GM23338 (cell line): ENCODE measurements around the gene DECR2. TPM values are rescaled to one million over a fixed set of nuclear protein-coding genes. Genes with fewer than 3 reads are reported as not detected.

Source experiments
- ATAC-seq: fragments of 200-7000 bp; cut with Tn5 transposase; 3 replicates; pipeline ENCODE4 v1.9.1; 2020
- DNase-seq: peaks from one replicate; pipeline ENCODE4 v3.0.0-alpha.2; 2015; ENCODE audit warnings: low spot score
- H2AFZ ChIP-seq: fragments of 200-600 bp; sonication (generic); 2 replicates; pipeline ENCODE4 v1.8.0; 2016; ENCODE audit warnings: antibody characterized with exemption, mild to moderate bottlenecking, moderate library complexity
- H3F3A ChIP-seq: fragments of 200-600 bp; sonication (generic); replicated peaks from 2 replicates; pipeline ENCODE4 v1.8.0; 2017; ENCODE audit warnings: antibody characterized with exemption, mixed run types, low read depth
- H3K27ac ChIP-seq: fragments of 200-600 bp; sonication (generic); 2 replicates; pipeline ENCODE4 v1.6.1; 2016; ENCODE audit warnings: low read depth
- H3K27me3 ChIP-seq: fragments of 200-600 bp; sonication (generic); 2 replicates; pipeline ENCODE4 v1.8.0; 2016; ENCODE audit warnings: mild to moderate bottlenecking, mixed run types, moderate library complexity; ENCODE audit not compliant: insufficient read depth
- H3K36me3 ChIP-seq: fragments of 200-600 bp; sonication (generic); 2 replicates; pipeline ENCODE4 v1.8.0; 2016; ENCODE audit warnings: mild to moderate bottlenecking; ENCODE audit not compliant: insufficient read depth
- H3K4me1 ChIP-seq: fragments of 200-600 bp; sonication (generic); 2 replicates; pipeline ENCODE4 v1.8.0; 2016; ENCODE audit warnings: mild to moderate bottlenecking, moderate library complexity; ENCODE audit not compliant: insufficient read depth
- H3K4me2 ChIP-seq: fragments of 200-600 bp; sonication (generic); 2 replicates; pipeline ENCODE4 v1.7.1; 2017; ENCODE audit warnings: mixed run types
- H3K4me3 ChIP-seq: fragments of 200-600 bp; sonication (generic); 2 replicates; pipeline ENCODE4 v1.6.1; 2016; ENCODE audit warnings: mixed run types
- H3K79me2 ChIP-seq: fragments of 200-600 bp; sonication (generic); replicated peaks from 2 replicates; pipeline ENCODE4 v1.8.0; 2017; ENCODE audit warnings: mild to moderate bottlenecking; ENCODE audit not compliant: insufficient read depth
- H3K9me2 ChIP-seq: fragments of 200-600 bp; sonication (generic); 2 replicates; pipeline ENCODE4 v1.8.0; 2017; ENCODE audit not compliant: insufficient read depth
- H4K20me1 ChIP-seq: fragments of 200-600 bp; sonication (generic); replicated peaks from 2 replicates; pipeline ENCODE4 v1.8.0; 2017; ENCODE audit warnings: mild to moderate bottlenecking; ENCODE audit not compliant: insufficient read depth
- H3K27ac Mint-ChIP-seq: 2 replicates; pipeline ENCODE4 v1.8.0; 2020; ENCODE audit warnings: inconsistent platforms, mild to moderate bottlenecking, moderate library complexity, mixed read lengths
- H3K27me3 Mint-ChIP-seq: 3 replicates; pipeline ENCODE4 v1.8.0; 2022; ENCODE audit warnings: low read depth, mild to moderate bottlenecking, moderate library complexity, mixed read lengths, inconsistent platforms; ENCODE audit not compliant: insufficient read depth, poor library complexity
- H3K36me3 Mint-ChIP-seq: 3 replicates; pipeline ENCODE4 v1.8.0; 2021; ENCODE audit warnings: low read depth, mild to moderate bottlenecking, inconsistent platforms, moderate library complexity, mixed read lengths
- H3K4me1 Mint-ChIP-seq: 3 replicates; pipeline ENCODE4 v1.8.0; 2020; ENCODE audit warnings: mild to moderate bottlenecking, inconsistent platforms, mixed read lengths
- H3K4me3 Mint-ChIP-seq: 3 replicates; pipeline ENCODE4 v1.8.0; 2021; ENCODE audit warnings: moderate library complexity, mild to moderate bottlenecking, inconsistent platforms, mixed read lengths
- H3K9me3 Mint-ChIP-seq: 3 replicates; pipeline ENCODE4 v1.8.0; 2020; ENCODE audit warnings: moderate library complexity, mild to moderate bottlenecking, inconsistent platforms, mixed read lengths
- CREB1 ChIP-seq: fragments of 250-450 bp; sonication (Bioruptor Pico); IDR thresholded peaks from 2 replicates; pipeline ENCODE4 v1.5.0; 2020; ENCODE audit warnings: low read depth, mild to moderate bottlenecking, moderate library complexity
- CTCF ChIP-seq, 2 experiments: fragments of 200-600 bp in 1 of 2; sonication (generic) in 1 of 2; conservative IDR thresholded peaks; 2 replicates each; pipeline versions ENCODE4 v1.5.1 to v1.6.1; 2016 to 2017; ENCODE audit warnings: antibody characterized with exemption in 2 of 2, low read depth in 2 of 2, mild to moderate bottlenecking in 2 of 2, moderate library complexity in 1 of 2
- EZH2 ChIP-seq: fragments of 200-600 bp; sonication (generic); IDR thresholded peaks from one replicate; pipeline ENCODE4 v1.8.0; 2017; ENCODE audit warnings: antibody characterized with exemption, mild to moderate bottlenecking, low read depth; ENCODE audit not compliant: unreplicated experiment
- EZH2phosphoT487 ChIP-seq: fragments of 200-600 bp; sonication (generic); IDR thresholded peaks from one replicate; pipeline ENCODE4 v1.8.1; 2018; ENCODE audit warnings: antibody characterized with exemption; ENCODE audit not compliant: unreplicated experiment
- JUNB ChIP-seq: IDR thresholded peaks from one replicate; pipeline ENCODE4 v1.6.1; 2016; ENCODE audit warnings: antibody characterized with exemption; ENCODE audit not compliant: unreplicated experiment
- NANOG ChIP-seq: IDR thresholded peaks from 2 replicates; pipeline ENCODE4 v1.6.1; 2016; ENCODE audit warnings: antibody characterized with exemption, borderline replicate concordance
- POLR2AphosphoS5 ChIP-seq: IDR thresholded peaks from 2 replicates; pipeline ENCODE4 v1.6.1; 2016; ENCODE audit warnings: antibody characterized with exemption, low read depth
- STAT1 ChIP-seq: IDR thresholded peaks from one replicate; pipeline ENCODE4 v1.6.1; 2016; ENCODE audit warnings: antibody characterized with exemption; ENCODE audit not compliant: unreplicated experiment
- ZNF114 ChIP-seq: fragments of 250-450 bp; sonication (Bioruptor Pico); IDR thresholded peaks from 2 replicates; pipeline ENCODE4 v1.5.0; 2020; ENCODE audit warnings: mild to moderate bottlenecking, moderate library complexity
- ZNF331 ChIP-seq: fragments of 250-450 bp; sonication (Bioruptor Pico); IDR thresholded peaks from 2 replicates; pipeline ENCODE4 v1.5.0; 2020; ENCODE audit warnings: low read depth, mild to moderate bottlenecking, moderate library complexity
- ZNF462 ChIP-seq: fragments of 250-450 bp; sonication (Bioruptor Pico); IDR thresholded peaks from 2 replicates; pipeline ENCODE4 v1.5.0; 2020; ENCODE audit warnings: mild to moderate bottlenecking, moderate library complexity
- polyA plus RNA-seq: library from polyadenylated mRNA; unstranded; fragments of >200 nt; fragmentation: Nextera tagmentation; extraction: Ambion mirVana; gene quantifications from 2 replicates; pipeline ENCODE4 v1.2.1, GENCODE V29; 2016
- total RNA-seq: library from RNA; depleted of rRNA; stranded (reverse); fragments of >200 nt; shearing (Covaris generic); gene quantifications from 2 replicates; pipeline ENCODE4 v1.2.3, GENCODE V29; 2014
- TF ChIP-seq, protein P1 (sequence below): IDR thresholded peaks from 2 replicates; pipeline ENCODE4 v1.6.1; 2016; ENCODE audit warnings: antibody characterized with exemption
- TF ChIP-seq, protein P2 (sequence below): IDR thresholded peaks from one replicate; pipeline ENCODE4 v1.6.1; 2018; ENCODE audit warnings: antibody characterized with exemption; ENCODE audit not compliant: unreplicated experiment

The DECR2 gene
- total and polyA plus RNA-seq, 2 experiments from 2014 or later = 20.3 to 26.9 TPM

- peaks cover 4% of the 10 kb centered on the region for H3F3A ChIP-seq
- Mint-ChIP-seq H3K4me3 (peak overlapping the region; percentile 73), H3K27me3 (peaks cover 18% of the 10 kb centered on the region), H3K36me3 (peaks cover 20% of the 10 kb centered on the region), H3K4me1 (peaks cover 12% of the 10 kb centered on the region; the same call in 1 of the 3 replicates), H3K9me3 (no peaks in the 10 kb centered on the region), H3K27ac (no peak overlapping the region)
- H3K27ac ChIP-seq = no peak overlapping the region
- peak overlapping the region; percentile 53 for H3K4me3 ChIP-seq
- H3K9me2 ChIP-seq = no peaks in the 10 kb centered on the region
- H3K79me2 ChIP-seq = no peaks in the 10 kb centered on the region; the same call in 1 of the 2 replicates
- H2AFZ ChIP-seq = no peak overlapping the region
- H4K20me1 ChIP-seq = no peaks in the 10 kb centered on the region; the same call in none of the 2 replicates
- peaks cover 4% of the 10 kb centered on the region; the same call in 1 of the 2 replicates for H3K36me3 ChIP-seq
- peak overlapping the region; percentile 84 for H3K4me2 ChIP-seq
- TF ChIP-seq ZNF114 (CRISPR knock-in tag) = no peak
- TF ChIP-seq POLR2AphosphoS5 = no peak
- TF ChIP-seq, protein P1, sequence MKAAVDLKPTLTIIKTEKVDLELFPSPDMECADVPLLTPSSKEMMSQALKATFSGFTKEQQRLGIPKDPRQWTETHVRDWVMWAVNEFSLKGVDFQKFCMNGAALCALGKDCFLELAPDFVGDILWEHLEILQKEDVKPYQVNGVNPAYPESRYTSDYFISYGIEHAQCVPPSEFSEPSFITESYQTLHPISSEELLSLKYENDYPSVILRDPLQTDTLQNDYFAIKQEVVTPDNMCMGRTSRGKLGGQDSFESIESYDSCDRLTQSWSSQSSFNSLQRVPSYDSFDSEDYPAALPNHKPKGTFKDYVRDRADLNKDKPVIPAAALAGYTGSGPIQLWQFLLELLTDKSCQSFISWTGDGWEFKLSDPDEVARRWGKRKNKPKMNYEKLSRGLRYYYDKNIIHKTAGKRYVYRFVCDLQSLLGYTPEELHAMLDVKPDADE = no peak
- TF ChIP-seq STAT1 = no peak
- no peak for TF ChIP-seq CTCF (conservative IDR thresholded peaks at IDR 0.05; ENCODE audit: low read depth in 2 of 2)
- no peak for TF ChIP-seq NANOG
- no peak for TF ChIP-seq EZH2phosphoT487
- no peak for TF ChIP-seq CREB1
- TF ChIP-seq JUNB = no peak
- no peak for TF ChIP-seq ZNF462 (CRISPR knock-in tag)
- TF ChIP-seq ZNF331 (CRISPR knock-in tag) = no peak
- no peak for TF ChIP-seq EZH2
- TF ChIP-seq, protein P2, sequence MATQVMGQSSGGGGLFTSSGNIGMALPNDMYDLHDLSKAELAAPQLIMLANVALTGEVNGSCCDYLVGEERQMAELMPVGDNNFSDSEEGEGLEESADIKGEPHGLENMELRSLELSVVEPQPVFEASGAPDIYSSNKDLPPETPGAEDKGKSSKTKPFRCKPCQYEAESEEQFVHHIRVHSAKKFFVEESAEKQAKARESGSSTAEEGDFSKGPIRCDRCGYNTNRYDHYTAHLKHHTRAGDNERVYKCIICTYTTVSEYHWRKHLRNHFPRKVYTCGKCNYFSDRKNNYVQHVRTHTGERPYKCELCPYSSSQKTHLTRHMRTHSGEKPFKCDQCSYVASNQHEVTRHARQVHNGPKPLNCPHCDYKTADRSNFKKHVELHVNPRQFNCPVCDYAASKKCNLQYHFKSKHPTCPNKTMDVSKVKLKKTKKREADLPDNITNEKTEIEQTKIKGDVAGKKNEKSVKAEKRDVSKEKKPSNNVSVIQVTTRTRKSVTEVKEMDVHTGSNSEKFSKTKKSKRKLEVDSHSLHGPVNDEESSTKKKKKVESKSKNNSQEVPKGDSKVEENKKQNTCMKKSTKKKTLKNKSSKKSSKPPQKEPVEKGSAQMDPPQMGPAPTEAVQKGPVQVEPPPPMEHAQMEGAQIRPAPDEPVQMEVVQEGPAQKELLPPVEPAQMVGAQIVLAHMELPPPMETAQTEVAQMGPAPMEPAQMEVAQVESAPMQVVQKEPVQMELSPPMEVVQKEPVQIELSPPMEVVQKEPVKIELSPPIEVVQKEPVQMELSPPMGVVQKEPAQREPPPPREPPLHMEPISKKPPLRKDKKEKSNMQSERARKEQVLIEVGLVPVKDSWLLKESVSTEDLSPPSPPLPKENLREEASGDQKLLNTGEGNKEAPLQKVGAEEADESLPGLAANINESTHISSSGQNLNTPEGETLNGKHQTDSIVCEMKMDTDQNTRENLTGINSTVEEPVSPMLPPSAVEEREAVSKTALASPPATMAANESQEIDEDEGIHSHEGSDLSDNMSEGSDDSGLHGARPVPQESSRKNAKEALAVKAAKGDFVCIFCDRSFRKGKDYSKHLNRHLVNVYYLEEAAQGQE = no peak
- no peak for ATAC-seq
- no peak for DNase-seq
- no peaks in the 10 kb centered on the region for H3K27me3 ChIP-seq
- H3K4me1 ChIP-seq = peaks cover 4% of the 10 kb centered on the region; the same call in 1 of the 2 replicates
These were observed 32.3 kb upstream of the DECR2 start for GRCh38 chr16:369275-369865.
